Limb (tissue), 2 donors: ENCODE results near the gene FETUB.
"Not testable (repeated sequence)": the region's sequence is repeated elsewhere in the genome, so short reads cannot be mapped to it uniquely, and the experiment has no call there.

Experiments
- DNase-seq, 2 donors: peaks; one replicate each; pipeline ENCODE4 v3.0.0-alpha.2; 2016; ENCODE audit errors: extremely low spot score in 2 of 2

FETUB gene

DNA sequence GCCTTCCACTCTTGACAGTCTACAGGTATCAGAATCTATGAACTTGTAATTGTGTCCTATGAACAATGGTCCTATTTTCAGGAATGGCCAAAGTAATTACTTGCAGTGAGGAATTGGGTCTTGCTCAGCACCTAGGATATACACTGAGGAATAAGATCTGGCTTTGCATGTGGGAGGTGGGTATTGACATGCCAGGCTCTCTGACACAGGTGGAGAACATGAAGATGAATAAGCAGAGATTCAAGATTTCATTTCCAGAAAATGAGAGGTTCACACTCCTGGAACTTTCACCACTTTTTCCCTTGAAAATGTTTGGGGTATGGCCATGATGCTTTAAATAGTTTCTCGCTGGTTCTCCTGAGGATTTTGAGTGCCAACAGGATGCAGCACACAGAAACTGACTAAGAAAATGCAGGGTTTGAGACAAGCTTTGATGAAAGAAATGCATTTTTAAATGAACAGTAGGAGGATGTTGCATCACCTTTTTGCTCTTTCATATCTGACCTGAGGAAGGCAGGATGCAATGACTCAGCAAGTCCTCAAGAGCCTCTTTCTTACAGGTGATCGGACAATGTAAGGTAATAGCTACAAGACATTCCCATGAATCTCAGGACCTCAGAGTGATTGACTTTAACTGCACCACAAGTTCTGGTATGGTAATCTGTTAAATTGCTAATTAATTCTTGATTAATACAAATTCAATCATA is 29.3 kb downstream of the FETUB start:
- DNase-seq = no peak

- no peak for DNase-seq
These were observed 30.0 kb downstream of the FETUB start for GRCh38 chr3:186670155-186670554.

DNA sequence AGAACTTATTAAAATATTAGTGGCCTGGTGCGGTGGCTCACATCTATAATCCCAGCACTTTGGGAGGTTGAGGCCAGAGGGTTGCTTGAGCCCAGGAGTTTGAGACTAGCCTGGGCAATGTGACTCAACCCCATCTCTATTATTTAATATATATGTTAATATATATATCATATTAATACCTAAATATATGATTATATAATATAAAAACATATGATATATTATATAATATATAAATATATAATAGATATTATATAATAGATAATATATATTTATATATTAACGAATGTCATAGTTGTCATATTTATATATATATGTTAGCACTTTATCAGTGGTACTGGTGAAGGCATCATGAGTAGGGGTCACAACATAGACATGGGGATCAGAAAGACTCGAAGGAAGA is 30.9 kb downstream of the FETUB start:
- DNase-seq = no peak

GRCh38 chr3:186678604-186679003 is 38.4 kb downstream of the FETUB start:
- no peak for DNase-seq

DNA sequence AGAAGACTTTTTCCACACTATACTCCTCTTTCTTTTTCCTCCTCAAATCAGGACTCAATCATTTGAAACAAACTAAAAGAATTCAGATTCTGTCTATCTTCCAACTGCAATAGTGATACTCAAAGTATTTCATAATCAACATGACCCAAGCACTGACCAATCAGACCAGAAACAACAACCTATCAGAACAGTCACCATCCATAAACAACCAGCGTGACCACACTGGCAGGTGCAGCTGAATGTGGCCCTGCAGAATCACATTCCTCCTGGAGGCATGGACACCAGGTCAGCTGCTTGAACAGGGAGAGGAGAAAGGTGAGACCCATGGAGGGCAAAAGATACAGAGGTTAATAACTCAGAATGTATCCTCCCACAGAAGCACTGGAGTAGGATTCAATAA is 39.0 kb downstream of the FETUB start:
- no peak for DNase-seq

GRCh38 chr3:186680869-186681268 is 40.7 kb downstream of the FETUB start:
- DNase-seq = no peak

DNA sequence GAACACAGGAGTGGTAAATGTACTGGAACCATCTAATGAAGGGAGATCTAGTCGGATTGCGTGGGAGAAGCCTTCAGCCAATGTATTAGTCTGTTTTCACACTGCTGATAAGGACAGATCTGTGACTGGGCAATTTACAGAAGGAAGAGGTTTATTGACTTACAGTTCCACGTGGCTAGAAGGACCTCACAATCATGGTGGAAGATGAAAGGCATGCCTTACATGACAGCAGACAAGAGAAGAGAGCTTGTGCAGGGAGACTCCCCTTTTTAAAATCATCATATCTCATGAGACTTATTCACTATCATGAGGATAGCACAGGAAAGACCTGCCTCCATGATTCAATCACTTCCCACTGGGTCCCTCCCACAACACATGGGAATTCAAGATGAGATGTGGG is 42.6 kb downstream of the FETUB start:
- DNase-seq = no peak

- DNase-seq = no peak
These were observed 43.8 kb downstream of the FETUB start for GRCh38 chr3:186683979-186684378.

DNA sequence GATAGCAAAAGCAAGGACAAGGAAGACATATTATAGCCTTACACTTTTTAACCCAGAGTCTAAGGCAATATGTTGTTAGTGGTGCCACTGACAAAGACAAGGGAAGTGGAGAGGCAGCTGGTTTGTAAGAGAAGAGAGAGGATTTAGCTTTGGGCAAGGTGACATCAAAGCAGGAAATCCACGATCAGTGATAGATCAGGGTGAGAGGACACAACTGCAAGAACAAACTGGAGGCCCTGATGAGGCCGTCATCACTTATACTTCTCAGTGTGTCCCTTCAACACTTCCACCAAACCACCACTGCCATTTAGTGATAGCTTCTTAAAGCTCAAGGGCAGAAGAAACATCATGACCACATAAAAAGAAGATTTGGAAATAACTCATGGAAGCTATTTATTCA is 46.3 kb downstream of the FETUB start:
- DNase-seq = not testable (repeated sequence)

DNA sequence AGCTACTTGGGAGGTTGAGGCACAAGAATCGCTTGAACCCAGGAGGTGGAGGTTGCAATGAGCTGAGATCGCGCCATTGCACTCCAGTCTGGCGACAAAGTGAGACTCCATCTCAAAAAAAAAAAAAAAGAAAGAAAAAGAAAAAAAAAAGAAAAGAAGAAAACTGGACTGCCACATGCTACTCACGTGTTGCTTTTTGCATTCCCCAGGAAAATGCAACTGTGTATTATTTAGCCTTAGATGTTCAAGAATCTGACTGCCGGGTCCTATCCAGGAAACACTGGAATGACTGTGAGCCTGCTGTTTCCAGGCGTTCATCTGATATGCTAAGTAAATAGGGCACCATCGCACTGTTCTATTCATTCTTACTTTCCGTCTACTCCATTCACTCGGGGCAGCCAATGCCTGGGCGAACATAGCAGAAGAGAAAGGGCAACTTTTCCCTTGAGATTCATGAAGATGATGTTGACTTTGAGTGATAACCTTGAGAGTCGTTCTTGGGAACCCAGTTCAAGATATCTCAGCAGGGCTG is 47.0 kb downstream of the FETUB start:
- no peak for DNase-seq

- DNase-seq = not testable (repeated sequence)
These were observed 50.1 kb downstream of the FETUB start for GRCh38 chr3:186690304-186690703.

GRCh38 chr3:186691676-186692075 is 51.5 kb downstream of the FETUB start:
- no peak for DNase-seq

DNA sequence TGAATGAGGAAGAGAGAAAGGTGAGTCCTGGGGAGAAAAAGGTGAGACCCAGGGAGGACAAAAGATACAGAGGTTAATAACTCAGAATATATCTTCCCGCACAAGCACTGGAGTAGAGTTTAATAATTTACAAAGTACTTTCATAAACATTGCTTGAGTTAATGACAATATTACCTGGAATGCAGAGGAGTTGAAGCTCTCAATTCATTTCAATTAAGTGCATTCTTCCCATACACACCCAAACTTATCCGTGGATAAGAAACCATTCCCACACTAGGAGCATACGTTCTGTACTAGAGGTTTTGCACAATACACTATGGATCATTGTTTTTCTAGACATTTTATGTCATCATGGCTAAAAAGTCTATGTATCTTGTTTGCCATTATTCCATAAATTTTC is 53.6 kb downstream of the FETUB start:
- no peak for DNase-seq

GRCh38 chr3:186694288-186695032 is 54.3 kb downstream of the FETUB start:
- no peak for DNase-seq

- DNase-seq = no peak
These were observed 56.3 kb downstream of the FETUB start for GRCh38 chr3:186696522-186696921.

GRCh38 chr3:186697510-186697909 is 57.3 kb downstream of the FETUB start:
- DNase-seq = no peak

DNA sequence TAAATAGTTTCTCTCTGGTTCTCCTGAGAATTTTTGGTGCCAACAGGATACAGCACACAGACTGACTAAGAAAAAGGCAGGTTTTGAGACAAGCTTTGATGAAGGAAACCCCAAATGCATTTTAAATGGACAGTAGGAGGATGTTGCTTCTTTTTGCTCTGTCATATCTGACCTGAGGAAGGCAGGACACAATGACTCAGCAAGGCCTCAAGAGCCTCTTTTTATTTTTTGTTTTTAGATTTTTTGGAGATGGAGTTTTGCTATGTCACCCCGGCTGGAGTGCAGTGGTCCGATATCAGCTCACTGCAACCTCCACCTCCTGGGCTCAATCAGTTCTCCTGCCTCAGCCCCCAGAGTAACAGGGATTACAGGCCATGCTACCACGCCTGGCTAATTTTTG is 60.1 kb downstream of the FETUB start:
- DNase-seq = no peak

DNA sequence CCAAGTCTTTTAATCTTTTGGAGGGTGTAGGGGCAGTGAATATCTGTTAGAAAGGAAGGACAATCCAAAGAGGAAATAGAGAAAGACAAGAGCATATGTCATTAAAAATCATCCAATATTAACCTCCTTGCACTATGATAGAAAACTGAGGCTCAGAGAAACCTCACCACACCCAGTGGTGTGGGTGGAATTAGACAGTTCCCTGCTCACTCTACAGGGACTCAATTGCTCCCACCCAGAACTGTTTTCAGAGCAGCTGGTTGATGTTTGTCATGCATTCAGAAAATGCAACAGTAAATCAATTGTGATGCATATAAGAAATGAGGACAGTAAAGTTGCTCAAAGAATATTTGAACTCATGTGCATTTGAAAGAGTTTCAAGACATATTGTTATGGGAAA is 62.3 kb downstream of the FETUB start:
- not testable (repeated sequence) for DNase-seq
